HG03558 (cell line): Measurements from ENCODE around the gene RPL21.
"Not testable (repeated sequence)": the region's sequence is repeated elsewhere in the genome, so short reads cannot be mapped to it uniquely, and the experiment has no call there.

Experiments
- ATAC-seq: cut with Tn5 transposase; IDR thresholded peaks from one replicate; pipeline ENCODE4 v1.9.1; 2021; ENCODE audit warnings: moderate number of reproducible peaks; ENCODE audit not compliant: unreplicated experiment; ENCODE audit errors: extremely low read depth

Gene RPL21

DNA sequence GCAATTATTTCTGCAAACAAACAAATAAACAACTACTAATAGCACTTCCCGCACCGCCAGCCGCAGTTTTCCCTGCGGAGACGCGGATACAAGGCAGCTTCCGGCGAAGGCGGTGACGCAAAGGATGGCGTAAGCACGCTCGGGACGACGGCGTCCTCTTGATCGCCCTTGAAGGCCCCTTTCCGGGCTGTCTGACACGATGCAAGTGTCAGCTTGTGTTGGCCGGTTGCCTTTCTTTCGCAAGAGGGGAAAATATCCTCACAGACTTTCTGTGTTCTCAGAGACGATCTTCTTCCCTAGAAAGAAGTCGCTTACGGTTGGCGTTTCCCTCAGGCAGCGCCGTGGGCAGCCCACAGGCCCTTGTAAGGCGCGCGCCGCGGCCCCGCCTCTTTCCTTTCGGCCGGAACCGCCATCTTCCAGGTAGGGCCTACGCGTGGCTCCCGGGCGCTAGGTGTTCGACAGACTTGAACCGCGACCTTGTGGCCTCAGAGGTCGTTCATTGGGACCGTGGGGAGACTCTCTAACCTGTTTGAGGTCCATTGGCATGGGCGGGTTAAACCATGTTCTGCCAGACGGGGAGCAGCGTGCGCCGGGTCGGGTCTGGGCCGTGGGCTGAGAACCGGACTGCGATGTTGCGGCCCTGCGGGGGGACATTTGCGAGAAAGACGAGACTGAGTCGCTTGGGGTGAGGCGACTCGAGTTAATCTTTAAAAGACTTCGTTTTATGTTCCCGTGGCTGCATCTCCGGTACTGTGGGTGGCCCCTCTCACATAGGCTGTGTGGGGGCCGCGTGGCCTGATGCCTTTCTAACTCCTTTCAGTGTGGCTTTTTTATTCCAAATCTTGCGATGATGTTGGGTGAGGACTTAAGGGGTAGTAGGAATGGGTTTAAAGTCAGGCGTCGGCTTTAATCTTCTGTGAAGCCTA is at the start of gene RPL21:
TSS of gene RPL21 (plus strand) at position 393 of the 926 bp plus-strand sequence. CDS start 2,219 bp downstream, outside the sequence.
- ATAC-seq = peak; percentile 92

DNA sequence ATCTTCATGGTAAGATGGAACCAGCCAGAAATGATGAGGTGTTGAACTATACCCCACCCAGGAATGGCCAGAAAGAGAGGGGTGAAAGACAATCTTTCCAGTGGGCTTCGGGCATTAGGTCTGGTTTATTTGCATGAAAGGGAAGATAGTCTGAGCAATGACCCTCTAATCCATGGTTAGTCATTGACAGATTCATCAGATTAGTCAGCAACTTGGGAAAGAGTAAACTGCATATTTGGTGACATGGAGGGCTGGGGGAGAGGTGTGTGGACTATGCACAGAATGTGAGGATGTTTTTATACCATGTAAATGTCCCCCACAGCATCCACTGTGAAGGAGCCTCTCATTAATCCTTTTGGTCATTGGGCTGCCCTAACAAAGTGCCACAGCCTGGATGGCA is 49.7 kb upstream of the RPL21 start:
- ATAC-seq = no peak

DNA sequence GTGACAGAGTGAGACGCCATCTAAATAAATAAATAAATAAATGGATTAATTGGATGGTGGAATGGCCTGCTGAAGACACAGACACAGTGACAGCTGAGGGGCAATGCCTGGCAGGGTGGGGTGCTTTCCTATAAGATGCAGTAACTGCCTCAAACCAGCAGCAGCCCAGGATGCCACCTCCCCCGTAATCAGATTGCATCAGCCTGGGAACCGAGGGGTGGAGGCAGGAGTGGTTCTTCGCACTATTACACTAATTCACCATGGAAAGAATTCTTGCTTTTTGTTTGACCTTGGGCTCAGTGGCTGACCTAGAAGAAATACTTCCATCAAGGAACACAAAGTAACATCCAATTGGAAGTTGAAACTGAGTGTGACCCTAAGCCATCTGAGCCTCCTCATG is 48.2 kb upstream of the RPL21 start:
- no peak for ATAC-seq

DNA sequence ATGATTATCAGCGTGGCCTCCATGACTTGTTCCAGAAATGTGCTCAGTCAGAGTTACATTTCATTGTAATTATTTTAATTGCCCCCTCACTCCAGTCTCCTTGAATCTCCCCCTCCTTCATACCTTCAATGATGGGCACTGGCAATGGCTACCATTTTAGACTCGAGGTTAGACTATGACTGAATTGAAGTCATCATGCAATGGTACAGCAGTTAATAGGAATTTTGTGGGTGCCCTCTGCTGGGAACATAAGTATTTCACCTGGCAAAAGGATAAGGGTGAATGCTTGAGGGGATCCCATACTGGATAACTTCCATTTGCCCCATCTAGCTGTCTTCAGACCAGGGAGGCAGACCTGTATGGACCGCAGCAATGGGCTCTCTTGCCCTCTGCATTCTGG is 47.5 kb upstream of the RPL21 start:
- no peak for ATAC-seq

DNA sequence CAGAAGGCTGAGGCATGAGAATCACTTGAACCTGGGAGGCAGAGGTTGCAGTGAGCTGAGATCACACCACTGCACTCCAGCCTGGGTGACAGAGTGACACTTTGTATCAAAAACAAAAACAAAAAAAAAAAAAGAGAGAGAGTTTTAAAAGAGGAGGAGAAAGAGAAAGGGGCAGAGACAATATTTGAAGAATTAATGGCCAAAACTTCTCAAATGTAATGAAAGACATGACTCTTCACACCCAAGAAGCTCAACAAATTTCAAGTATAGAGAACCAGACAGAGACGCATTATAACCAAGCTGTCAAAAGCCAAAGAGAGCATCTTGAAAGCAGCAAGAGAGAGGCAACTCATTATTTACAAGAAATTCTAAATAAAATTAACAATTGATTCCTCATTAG is 42.8 kb upstream of the RPL21 start:
- ATAC-seq = no peak

DNA sequence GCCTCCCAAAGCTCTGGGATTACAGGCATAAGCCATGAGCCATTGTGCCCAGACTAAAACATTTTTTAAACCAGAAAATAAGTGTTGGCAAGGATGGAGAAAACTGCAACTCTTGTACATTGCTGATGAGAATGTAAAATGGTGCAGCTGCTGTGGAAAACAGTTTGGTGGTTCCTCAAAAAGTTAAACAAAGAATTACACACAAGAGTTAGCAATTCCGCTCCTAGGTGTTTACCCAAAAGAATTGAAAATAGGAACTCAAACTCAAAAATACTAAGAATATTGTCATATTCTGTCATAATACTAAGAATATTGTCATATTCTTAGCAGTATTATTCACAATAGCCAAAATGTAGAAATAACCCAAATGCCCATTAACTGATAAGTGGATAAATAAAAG is 40.1 kb upstream of the RPL21 start:
- ATAC-seq = no peak

DNA sequence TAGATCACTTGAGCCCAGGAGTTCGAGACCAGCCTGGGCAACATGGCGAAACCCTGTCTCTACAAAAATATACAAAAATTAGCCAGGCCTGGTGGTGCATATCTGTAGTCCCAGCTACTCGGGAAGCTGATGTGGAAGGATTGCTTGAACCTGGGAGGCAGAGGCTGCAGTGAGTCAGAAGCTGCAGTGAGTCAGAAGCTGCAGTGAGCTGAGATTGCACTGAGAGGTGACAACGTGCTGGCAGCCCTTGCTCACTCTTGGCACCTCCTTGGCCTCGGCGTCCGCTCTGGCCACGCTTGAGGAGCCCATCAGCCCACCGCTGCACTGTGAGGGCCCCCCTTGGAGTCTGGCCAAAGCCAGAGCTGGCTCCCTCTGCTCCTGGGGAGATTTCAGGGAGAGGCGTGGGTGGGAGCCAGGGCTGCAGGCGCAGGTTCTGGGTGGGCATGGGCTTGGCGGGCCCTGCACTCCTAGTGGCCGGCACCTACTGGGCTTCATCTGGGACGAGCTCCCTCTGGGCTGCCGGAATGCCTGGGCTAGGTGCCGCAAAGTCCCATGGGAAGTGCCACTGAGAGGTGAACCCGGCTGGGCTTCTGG is 39.5 kb upstream of the RPL21 start:
- ATAC-seq = no peak

DNA sequence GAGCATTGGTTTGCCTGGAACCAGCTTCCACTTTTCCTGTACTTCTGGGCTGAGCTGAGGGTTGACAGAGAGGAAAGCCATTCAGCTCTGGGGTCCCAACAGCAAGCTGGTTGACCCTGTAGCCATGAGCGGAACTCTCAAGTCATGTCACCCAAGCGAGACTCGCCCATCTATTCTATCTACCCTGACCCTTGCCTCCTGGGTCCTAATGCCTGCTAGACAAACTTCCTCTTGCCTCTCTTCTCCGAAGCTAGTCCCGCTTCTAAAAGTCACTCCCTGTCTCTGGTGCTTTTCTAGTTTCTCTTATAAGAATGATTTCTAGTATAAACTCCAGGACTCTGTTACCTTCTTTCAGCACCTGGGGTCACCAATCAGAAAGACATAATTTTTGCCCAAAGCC is 38.0 kb upstream of the RPL21 start:
- not testable (repeated sequence) for ATAC-seq

DNA sequence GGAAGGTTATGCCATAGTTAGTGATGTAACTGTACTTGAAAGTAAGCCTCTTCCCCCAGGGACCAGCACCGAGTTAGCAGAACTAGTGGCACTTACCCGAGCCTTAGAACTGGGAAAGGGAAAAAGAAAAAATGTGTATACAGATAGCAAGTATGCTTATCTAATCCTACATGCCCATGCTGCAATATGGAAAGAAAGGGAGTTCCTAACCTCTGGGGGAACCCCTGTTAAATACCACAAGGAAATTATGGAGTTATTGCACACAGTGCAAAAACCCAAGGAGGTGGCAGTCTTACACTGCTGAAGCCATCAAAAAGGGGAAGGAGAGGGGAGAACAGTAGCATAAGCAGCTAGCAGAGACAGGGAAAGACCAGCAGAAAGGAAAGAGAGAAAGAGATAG is 33.6 kb upstream of the RPL21 start:
- ATAC-seq = not testable (repeated sequence)

DNA sequence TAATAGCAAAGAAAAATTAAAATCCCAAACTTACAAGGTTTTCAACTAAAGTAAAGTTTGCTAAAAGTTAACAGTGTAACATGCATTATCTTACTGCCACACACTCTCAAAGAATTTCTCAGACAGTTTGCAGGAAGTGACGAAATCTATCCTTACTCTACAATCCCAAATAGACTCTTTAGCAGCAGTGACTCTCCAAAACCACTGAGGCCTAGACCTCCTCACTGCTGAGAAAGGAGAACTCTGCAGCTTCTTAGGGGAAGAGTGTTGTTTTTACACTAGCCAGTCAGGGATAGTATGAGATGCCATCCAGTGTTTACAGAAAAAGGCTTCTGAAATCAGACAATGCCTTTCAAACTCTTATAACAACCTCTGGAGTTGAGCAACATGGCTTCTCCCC is 32.5 kb upstream of the RPL21 start:
- not testable (repeated sequence) for ATAC-seq

DNA sequence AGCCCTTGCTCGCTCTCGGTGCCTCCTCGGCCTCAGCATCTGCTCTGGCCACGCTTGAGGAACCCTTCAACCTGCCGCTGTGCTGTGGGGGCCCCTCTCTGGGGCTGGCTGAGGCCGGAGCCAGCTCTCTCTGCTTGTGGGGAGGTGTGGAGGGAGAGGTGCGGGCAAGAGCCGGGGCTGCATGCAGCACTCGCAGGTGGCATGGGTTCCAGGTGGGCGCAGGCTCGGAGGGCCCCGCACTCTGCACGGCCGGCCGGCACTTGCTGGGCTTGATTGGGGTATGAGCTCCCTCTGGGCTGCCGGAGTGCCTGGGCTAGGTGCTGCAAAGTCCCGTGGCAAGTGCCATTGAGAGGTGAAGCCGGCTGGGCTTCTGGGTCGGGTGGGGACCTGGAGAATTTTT is 31.7 kb upstream of the RPL21 start:
- no peak for ATAC-seq

DNA sequence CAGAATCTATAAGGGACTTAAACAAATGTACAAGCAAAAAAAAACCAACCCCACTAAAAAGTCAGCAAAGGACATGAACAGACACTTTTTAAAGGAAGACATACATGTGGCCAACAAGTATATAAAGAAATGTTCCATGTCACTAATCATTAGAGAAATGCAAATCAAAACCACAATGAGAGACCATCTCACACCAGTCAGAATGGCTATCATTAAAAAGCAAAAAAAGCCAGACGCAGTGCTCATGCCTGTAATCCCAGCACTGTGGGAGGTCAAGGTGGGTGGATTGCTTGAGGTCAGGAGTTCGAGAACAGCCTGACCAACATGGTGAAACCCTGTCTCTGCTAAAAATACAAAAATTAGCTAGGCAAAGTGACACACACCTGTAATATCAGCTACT is 29.3 kb upstream of the RPL21 start:
- ATAC-seq = not testable (repeated sequence)

DNA sequence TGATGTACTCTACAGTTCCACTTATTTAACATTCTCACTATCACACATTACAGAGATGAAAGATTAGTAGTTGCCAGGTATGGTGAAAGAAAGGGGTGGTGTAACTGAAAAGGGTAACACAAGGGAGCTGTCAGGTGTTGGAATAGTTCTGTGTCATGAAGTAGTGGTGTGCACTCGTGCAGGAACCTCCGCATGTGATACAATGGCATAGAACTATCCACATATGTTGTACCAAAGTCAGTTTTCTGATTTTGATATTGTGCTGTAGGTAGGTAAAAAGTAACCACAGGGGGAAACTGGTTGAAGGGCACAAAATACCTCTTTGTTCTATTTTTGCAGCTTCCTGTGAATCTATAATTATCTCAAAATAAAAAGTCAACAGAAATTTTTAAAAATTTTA is 24.4 kb upstream of the RPL21 start:
- ATAC-seq = no peak

DNA sequence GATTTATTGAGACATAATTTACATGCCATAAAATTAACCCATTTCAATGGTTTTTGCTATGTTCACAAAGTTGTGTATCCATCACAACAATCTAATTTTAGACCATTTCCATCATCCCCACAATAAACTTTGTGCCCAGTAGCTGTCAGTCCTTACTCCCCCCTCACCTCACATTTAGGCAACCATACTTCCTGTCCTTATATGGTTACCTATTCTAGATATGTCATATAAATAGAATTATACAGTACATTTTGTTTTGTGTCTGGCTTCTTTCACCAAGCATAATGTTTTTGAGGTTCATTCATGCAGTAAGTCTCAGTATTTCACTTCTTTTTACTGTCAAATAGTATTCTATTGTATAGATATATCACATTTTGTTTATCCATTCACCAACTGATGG is 23.2 kb upstream of the RPL21 start:
- no peak for ATAC-seq

DNA sequence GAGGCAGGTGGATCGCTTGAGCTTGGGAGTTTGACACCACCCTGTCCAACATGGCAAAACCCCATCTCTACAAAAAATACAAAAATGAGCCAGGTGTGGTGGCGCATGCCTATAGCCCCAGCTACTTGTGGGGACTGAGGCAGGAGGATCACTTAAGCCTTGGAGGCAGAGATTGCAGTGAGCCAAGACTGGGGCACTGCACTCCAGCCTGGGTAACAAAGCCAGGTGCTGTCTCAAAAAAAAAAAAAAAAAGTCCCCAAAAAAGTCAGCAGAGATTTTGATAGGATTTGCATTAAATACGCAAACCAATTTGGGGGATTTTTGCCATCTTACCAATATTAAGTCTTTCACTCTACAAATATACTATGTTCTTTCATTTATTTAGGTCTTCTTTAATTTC is 21.7 kb upstream of the RPL21 start:
- no peak for ATAC-seq

DNA sequence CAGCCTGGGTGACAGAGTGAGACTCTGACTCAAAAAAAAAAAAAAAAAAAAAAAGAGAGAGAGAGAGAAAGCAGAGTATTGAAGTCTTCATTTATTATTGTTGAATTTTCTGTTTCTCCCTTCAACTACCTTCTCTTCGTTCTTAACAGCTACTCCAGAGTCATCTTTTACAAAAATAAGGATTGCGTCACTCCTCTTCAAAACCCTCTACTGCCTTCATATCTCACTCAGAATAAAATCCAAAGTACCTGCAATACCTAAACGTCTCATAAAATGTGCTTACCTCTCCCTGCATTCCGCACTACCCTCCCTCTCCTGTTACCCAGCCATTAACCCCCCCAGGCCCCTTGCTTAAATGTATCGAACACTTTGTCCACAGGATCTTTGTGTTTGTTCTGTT is 17.4 kb upstream of the RPL21 start:
- ATAC-seq = no peak

DNA sequence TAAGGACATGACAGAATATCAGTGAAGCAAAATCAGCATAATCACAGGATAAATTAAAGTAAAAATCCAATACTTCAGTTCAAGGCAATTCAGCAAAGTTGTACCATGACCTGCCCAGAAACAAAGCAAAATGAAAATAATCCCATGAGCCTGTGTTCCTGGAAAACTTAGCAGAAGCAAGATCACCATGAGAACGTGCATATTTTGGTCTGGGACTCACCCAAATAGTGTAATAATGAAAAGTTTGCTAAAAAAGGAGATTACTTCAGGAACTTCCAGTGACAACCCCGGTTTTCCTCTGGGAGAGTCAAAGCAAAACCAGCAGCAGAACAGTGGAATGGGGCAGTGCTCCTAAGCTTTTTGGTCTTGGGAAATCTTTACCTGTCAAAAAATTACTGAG is 14.9 kb upstream of the RPL21 start:
- no peak for ATAC-seq

DNA sequence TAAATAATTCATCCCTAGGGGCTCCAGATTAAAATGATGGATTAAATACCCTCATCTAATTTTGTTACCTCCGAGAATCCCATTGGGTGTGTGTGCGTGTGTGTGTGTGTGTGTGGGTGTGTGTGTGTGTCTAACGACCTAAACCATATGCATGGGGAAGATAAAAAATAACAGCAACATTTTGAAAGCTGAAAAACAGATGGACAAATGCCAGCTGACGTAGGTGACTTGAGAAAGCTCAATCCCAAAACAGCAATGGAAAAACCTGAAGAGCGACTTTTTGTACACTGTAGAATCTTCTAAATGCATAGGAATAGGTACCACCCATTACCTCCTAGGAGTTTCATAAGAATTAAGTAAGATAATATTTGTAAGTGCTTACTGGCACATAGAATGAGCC is 8.7 kb upstream of the RPL21 start:
- no peak for ATAC-seq

DNA sequence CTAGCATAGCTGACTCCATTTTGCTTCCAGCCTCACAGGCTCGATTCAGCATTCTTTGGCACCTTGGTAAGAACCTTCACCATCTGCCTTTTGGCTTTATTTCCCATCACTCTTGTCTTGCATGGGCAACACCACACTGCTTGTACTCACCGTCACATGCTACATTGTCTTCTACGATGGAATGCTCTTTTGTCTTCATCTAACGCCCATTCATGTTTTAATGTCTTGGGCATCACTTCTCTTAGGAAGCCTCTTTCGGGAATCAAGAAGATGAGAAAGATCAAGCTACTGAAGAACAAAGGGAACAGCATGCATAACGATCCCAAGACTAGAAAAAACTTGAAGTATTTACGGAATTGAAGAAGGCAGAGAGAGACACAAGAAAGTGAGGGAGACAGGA is 5.7 kb upstream of the RPL21 start:
- no peak for ATAC-seq

DNA sequence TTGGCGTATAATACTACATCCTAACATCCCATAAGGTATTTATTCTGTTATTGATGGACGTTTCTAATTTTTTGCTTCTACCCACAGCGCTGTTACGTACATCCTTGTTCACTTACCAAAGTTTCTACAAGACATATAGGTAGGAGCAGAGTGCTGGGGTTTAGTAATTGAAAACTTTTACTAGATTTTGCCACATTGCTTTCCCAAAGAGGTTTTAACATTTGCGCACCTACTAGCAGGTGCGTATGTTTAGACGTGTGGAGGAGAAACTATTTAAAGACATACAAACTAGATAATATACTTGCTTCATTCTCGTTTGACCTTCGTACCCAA is 559 bp upstream of the RPL21 start:
- ATAC-seq = no peak

DNA sequence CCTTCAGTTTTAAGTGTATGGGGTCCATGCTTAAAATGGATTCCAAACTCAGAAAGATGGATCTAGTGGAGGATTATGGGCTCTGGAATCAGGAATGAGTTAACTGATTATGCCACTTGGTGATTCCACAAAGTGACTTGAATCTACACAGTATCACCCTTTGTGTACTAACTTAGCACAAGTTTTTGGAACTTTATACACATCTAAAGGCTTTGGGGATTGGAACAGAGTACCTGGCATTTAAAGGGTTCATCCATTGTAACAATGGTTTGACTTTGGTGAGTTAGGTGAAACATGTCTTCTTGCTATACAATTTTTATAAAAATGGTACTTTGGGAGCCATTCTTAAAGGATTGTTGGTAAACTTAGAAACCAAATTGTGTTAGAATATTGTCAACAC is 1.1 kb downstream of the RPL21 start:
- ATAC-seq = no peak

DNA sequence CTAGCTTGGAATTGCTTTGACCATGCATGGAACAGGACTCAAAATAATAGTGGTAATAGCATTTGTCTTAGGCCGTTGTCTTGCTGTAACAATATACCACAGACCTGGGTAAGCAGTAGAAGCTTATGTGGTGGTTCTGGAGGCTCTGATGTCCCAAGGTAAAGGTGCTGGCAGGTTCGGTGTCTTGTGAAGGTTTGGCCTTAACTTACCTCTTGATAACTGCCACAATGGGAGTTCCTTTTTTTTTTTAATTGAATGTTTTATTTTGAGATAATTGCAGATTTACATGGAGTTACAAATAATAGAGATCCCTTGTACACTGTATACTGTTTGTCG is 5.8 kb downstream of the RPL21 start:
- no peak for ATAC-seq
